NOMO-1 treated with dmso at 0.1 percent for 144 hours (cell line): ENCODE data around the gene MYLK4.

Experiments
- DNase-seq: peaks from one replicate; lab custom pipeline; 2025; ENCODE audit not compliant: unreplicated experiment; lab: John Stamatoyannopoulos, UW

MYLK4 gene

DNA sequence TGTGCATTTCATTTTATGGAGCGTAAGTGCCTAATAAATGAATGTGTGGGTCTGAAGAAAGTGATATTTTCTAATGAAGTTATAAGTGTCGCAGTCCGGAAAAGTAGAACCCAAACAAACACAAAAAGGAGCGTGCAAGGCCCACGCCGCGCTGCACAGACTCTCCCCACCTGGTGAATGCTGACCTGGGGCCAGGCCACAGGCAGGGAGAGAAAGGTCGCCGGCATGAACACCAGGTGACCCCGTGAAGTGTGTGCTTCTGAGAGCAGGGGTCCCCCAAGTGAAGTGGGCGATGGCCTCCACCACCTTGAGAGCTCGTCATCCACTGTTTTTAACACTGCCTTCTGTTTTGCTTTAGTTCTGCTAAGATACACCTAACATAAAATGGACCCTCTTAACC, 114.8 kb downstream of the MYLK4 start:
- DNase-seq: no peak

DNA sequence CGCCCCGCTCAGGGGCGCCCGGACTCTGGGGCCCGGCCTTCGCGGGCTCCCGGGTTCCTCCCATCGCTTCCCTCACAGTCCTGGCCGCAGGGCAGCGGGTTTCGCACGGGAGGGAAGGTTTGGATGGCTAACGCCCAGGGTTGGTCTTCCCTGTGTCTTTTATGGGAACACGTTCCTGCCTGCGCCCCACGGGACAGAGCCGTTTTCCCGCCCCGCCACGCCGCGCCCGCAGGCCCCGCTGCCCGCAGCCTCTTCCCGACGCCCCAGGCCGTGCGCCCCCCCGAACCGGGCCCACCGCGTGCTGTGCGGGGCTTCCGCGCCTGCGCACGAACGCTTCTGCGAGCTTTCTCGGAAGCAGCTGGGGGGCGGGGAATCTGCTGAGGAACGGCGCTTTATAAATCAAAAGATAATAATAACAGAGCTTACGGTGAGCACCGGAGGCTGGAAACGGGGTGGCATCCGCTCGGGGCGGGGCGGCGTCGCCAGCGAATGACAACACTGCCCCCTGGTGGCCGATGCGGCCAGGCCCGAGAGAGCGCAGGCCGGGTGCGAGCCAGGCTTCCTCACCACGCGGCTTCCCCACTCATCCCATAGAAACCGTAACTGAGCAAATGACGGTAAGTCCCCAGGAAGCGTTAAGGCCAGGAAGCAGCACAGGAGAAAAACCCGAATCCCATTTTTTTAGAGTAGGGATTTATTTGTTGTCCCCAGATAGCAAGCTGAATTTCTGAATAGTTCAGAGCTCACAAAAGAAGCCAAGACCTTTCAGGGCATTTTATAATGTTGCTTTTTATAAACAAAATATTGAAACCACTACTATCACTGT, 116.4 kb downstream of the MYLK4 start:
- DNase-seq: peak; percentile 83

DNA sequence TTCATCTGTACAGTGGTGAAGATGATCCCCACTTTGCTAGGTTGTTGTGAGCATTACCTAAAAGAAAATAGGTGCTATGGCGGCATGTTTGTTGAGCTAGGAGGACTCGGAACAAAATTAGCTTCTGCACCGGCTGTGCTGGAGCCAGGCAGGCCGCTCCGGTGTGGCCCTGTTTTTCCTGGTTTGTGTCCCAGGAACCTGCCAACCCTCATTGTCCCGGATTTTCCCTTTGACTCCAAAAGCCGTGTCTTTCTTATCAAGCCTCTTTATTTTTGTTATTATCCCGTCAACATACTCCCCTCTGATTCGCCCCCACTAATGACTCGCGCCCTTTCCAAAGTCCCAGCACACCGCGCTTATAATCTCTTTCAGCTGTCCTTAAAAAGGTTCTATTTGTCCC, 117.0 kb downstream of the MYLK4 start:
- no peak for DNase-seq

DNA sequence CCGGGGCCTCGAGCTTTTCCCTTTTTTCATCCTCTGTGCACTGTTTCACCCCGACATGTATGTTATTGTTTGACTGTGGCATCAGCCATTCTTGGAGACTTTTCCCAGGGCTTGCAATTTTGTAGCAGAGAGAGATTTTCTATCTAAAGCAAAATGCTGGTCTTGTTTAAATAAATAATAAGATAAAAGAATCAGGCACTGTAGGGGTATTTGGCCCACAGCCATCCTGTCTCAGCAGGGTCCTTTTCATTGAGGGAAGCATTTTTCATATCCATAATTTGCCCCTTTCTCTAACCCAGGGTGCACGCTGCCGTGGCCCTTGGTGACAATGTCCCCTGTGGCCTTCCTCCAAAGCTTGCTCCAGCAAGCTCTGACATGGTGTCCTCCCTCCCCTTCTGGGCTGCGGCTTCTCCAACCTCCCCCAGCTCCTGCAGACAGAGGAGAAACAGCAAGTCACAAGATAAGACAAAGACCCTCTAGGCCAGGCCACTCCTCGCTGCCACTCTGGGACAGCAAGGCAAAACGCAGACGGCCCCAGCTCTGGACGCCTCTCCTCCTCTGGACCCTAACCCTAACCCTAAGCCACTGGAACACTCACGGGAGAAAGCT, 117.6 kb downstream of the MYLK4 start:
- no peak for DNase-seq

DNA sequence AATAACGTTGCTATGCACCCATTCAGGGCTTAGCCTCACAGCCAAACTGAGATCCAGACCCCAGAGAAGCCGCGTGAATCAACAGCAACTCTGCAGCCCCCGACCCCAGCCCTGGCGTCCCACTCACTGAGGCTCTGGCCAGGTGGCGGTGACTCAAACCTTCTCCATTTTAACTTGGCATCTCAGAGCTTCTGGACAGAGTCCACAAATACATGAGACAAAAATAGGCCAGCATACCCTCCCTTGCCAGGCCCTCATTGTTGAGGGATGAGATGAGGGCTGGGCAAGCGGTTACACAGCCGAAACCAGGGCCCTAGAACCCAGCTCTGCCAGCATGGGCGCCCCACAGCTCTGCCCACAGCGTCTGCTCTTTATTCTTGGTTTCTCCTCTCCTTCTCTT, 118.4 kb downstream of the MYLK4 start:
- no peak for DNase-seq

DNA sequence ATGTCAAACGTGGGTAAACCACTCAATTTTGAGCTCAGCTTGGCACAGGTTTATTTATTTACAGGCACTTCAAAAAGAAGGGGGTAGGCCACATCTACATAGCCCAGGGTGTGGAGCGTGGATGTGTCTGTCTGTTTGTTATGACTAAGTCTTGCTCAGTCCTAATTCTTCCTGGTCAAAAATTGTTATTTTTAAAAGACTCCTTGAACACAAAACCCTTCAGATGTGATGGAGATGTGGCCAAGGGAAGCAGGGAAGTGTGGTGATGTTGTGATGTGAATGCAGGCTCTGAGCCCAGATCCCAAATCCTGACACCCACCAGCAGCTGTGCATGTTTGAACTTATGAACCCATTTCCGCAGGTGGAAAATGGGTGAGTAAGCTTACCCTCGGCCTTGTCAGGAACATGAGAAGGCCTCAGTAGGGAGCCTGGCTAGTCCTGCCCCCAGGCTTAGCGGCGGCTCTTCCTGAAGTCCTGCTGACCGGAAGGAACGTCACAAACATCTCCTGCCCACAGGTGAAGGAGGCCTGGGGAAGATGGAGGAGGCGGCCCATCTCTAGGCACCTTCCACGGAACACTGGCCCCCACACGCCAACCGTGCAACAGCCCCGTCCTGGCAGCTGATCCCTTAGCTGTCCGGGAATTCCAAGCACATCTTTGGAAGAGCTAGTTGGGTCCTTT, 119.7 kb downstream of the MYLK4 start:
- no peak for DNase-seq

DNA sequence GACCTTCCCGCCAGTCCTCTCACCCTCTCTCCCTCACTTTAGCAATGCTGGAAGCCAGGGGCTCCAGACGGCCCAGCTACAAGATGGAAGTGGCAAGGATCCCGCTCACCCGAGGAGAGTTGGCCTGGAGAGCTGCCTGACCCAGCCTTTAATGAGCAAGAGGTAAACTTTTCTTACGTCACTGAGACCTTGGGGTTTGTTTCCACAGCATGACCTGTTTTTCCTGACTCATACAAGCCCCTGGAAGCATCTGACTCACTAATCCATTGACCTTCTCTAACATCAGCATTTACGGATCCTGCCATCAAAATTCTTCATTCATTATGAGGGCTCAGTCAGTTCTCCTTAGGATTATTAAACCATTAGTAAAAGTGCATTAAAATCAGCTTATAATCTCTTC, 120.4 kb downstream of the MYLK4 start:
- no peak for DNase-seq

DNA sequence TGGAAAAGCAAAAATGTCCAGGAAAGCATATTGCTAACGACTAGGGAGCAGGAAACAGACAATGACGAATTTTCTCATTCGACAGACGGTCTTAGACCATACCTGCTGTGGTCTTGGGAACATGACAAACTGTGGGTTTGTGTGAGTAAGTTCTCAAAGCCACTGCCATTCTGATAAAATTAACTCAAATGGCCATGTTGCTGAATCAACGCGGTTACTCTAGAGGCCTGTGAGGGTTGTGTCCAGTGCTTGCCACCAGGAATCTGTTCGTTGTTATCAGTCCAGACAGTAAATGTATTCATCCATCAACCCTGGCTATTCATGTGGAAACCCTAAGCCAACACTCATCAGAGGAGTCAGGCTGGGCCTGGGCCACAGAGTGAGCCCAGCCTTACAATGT, 124.3 kb downstream of the MYLK4 start:
- DNase-seq: no peak

DNA sequence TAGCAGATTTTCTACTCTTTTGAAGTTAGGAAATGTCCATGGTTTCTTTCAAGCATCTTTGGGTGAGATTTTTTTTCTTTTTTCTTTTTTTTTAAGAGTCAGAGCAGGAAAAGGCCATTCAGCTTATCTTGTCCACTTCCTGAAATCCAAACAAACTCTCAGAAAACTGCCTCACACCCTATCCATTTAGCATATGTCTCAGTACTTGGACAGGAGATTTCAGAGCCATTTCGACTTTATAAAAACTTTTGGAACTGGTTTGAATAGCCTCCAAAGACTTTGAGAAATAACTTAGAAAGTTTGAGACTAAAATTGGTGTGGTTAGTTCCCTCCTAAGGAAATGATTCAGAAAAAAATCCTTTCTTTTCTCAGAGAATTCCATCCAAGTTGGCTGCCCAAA, 125.1 kb downstream of the MYLK4 start:
- DNase-seq: no peak

DNA sequence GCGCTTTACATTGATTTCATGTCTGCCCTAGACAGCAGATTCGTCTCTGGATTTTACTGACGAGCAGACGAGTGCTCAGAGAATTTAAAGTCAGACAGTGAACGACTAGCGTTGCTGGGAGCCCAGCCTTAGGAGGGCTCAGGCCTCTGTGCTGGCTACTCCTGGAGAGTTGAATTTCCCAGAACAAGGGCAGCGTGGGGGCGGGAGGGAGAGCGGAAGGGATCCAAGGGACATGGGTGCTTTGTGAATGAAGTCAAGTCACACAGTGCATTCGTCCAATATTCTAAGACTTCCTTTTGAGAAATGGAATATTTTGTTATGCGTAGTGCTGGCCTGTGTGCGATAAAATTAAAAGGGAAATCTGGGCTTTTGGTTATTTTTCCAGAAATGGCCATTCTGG, 126.5 kb downstream of the MYLK4 start:
- DNase-seq: no peak

DNA sequence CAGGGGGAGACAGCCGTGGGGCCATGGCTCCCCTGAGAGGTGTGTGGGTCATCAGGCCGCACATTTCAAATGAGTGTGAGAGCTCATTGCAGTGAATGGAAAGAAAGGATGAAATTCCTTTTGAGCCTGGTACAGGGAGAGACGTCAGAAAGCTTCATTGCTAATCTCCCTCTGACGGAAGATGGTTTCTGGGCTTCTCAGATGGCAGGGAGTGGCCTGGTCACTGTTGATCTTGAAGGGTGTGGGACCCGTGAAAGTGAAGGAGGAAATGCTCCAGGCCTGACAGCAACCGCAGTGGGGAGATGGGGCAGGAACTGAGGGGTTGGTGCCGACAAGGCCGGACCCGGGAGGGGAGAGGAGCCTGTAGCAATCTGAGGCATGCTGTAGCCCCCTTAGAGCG, 127.4 kb downstream of the MYLK4 start:
- no peak for DNase-seq

DNA sequence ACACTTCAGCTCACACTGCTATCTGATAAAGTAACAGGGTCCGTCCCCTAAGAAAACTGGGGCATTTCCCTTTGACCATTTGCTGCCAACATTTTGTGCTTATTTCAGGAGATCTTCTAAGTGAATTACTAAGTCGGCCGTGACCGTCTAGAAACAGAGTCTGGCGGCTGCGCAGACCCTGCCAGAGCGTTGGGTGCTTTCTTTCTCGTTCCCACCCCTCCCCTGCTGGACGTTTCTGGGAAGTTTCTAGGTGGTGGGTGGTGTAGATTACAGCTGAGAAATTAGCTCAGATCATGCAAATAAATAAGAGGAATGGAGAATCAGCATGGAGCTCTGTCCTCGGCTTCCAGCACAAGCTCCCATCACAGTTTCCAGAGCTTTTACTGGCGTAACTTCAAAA, 128.1 kb downstream of the MYLK4 start:
- DNase-seq: no peak

DNA sequence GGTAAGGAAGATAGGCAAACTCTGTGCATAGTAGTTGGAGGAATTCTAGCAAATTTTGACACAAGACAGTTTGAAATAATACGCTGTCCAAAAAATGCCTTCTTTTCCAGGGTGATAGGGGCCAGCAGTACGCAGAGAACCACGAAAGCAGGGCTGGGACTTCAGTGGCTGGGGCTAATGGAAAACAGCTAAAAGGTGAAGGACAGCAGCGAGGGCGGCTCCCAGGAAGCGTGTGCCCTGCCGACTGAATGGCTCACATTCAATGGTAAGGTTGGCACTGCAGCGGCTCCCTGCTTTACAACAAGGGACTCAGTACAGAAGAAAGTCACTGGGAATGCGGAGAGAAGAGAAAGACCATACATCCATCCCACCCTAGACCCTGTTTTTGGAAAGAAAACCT, 131.1 kb downstream of the MYLK4 start:
- DNase-seq: no peak

DNA sequence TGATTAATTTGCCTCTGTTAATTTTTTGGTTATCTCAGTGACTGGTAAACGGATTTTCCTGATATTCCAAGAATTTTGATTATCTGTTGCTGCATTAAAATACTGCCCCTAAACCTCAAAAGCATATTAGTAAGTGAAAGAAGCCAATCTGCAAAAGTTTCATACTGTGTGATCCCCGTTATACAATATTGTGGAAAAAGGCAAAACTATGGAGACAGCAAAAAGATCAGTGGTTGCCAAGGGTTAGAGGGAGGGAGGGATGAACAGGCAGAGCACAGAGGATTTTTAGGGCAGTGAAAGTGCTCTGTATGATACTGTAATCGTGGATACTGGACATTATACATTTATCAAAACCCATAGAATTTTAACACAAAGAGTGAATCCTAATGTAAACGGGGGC, 133.0 kb downstream of the MYLK4 start:
- DNase-seq: no peak

DNA sequence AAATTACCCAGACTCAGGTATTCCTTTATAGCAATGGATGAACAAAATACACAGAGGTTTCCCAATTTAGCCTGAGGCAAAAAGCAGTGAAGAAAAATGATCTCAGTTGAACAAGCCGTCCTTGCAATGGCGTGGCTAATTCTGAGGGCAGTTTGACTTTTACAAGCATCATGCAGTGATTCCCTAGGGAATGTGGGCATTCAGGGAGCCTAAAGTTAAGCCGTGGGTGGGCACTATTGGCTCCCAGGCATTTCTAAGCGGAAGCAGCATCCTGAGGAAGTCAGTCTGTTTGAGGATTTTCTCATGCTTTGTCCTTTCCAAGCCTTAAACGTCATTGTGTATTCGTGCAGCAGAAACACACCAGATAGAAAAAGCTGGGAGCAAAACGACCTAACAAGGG, 133.9 kb downstream of the MYLK4 start:
- DNase-seq: no peak

DNA sequence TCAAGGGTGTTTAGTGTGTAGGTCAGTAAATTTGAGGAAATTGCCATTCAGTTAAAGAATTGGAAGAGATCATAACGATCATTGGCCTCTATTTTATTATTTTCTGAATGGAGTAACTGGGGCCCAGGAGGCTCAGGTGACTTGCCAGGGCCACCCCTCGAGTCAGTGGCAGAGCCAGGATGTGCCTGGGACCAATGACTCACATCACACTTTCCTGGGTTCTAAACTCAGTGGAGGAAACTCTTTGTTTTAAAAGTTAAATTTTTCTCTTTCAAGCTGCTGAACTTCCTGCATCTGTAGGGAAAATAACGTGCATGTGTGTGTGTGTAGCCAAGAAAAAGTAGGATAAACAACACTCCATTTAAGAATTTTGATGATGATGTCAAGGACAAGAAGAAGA, 135.5 kb downstream of the MYLK4 start:
- no peak for DNase-seq

DNA sequence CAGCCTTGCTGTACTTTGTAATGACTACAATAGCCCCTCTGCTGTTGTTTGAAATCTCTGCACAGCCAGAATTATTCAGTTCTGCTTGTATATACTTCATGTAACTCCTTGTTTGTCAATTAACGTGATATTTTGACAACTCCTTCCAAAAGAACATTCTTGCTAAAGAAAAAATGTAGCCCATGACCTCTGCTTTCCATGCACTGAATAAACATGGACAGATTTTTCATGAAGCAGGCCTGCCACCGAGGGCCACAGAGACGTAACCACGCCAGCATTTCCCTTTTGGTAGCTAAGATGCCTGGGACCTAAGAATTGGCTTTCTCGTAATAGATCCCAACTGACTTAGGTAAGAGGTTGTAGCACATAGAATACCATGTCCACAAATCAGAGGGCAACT, 135.9 kb downstream of the MYLK4 start:
- DNase-seq: no peak

DNA sequence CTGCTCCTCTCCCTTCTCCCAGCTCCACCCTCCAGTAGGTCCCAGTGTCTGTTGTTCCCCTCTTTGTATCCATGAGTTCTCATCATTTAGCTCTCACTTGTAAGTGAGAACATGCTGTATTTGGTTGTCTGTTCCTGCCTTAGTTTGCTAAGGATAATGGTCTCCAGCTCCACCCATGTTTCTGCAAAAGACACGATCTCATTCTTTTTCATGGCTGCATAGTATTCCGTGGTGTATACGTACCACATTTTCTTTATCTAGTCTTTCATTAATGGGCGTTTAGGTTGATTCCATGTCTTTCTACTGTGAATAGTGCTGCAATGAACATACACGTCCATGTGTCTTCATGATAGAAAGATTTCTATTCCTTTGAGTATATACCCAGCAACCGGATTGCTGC, 136.6 kb downstream of the MYLK4 start:
- DNase-seq: no peak
